Keratinocyte (primary cell): ENCODE results near the gene POLD1.

Experiments
- EZH2 ChIP-seq: IDR thresholded peaks from one replicate; pipeline ENCODE4 v1.6.1; 2012; ENCODE audit warnings: inconsistent platforms, mild to moderate bottlenecking, low read length, moderate library complexity
- TF ChIP-seq, protein P1 (sequence below), 3 experiments: IDR thresholded peaks in 1 of 3; conservative IDR thresholded peaks in 1 of 3; optimal IDR thresholded peaks in 1 of 3; 2 replicates in 2 of 3; 3 replicates in 1 of 3; pipeline versions ENCODE3 to v1.5.1; 2011; ENCODE audit warnings: low read length in 3 of 3, mild to moderate bottlenecking in 3 of 3, moderate library complexity in 2 of 3, control low read depth in 1 of 3, inconsistent platforms in 1 of 3; ENCODE audit not compliant: insufficient read depth in 2 of 3; ENCODE audit errors: extremely low read depth in 1 of 3

- TF ChIP-seq EZH2, result no peak
- TF ChIP-seq, protein P1, sequence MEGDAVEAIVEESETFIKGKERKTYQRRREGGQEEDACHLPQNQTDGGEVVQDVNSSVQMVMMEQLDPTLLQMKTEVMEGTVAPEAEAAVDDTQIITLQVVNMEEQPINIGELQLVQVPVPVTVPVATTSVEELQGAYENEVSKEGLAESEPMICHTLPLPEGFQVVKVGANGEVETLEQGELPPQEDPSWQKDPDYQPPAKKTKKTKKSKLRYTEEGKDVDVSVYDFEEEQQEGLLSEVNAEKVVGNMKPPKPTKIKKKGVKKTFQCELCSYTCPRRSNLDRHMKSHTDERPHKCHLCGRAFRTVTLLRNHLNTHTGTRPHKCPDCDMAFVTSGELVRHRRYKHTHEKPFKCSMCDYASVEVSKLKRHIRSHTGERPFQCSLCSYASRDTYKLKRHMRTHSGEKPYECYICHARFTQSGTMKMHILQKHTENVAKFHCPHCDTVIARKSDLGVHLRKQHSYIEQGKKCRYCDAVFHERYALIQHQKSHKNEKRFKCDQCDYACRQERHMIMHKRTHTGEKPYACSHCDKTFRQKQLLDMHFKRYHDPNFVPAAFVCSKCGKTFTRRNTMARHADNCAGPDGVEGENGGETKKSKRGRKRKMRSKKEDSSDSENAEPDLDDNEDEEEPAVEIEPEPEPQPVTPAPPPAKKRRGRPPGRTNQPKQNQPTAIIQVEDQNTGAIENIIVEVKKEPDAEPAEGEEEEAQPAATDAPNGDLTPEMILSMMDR (optimal IDR thresholded peaks at IDR 0.05 in 1 of 3, IDR thresholded peaks at IDR 0.05 in 1 of 3, conservative IDR thresholded peaks at IDR 0.05 in 1 of 3; ENCODE audit: extremely low read depth in 1 of 3, insufficient read depth in 2 of 3, low read length in 3 of 3), result no peak
Observed at GRCh38 chr19:50371914-50372475, 12.2 kb upstream of the POLD1 start.
